Muscle of leg (tissue), 11 donors: Measurements from ENCODE around the gene PRR36. TPM values are rescaled to one million over a fixed set of nuclear protein-coding genes. Genes with fewer than 3 reads are reported as not detected.

Experiments
- DNase-seq: peaks from one replicate; pipeline ENCODE4 v3.0.0; 2013
- H3K27ac ChIP-seq: one replicate; pipeline ENCODE4 v1.5.1; 2013; ENCODE audit warnings: mild to moderate bottlenecking, low read length, control low read depth
- H3K27me3 ChIP-seq: one replicate; pipeline ENCODE4 v1.6.1; 2013; ENCODE audit warnings: low read length; ENCODE audit not compliant: control insufficient read depth, insufficient read depth
- H3K36me3 ChIP-seq: one replicate; pipeline ENCODE4 v1.6.1; 2013; ENCODE audit warnings: low read length; ENCODE audit not compliant: control insufficient read depth, insufficient read depth
- H3K4me1 ChIP-seq: one replicate; pipeline ENCODE4 v1.6.1; 2013; ENCODE audit warnings: low read length; ENCODE audit not compliant: control insufficient read depth, insufficient read depth
- H3K4me3 ChIP-seq: one replicate; pipeline ENCODE4 v1.5.1; 2013; ENCODE audit warnings: low read length, control low read depth
- H3K9me3 ChIP-seq: replicated peaks from 2 replicates; pipeline ENCODE4 v1.6.1; 2013; ENCODE audit warnings: low read depth, low read length; ENCODE audit not compliant: control insufficient read depth
- WGBS: methylation state at CpG from one replicate; pipeline ENCODE4 v1.1.5; 2013; ENCODE audit warnings: missing lambda C conversion rate; ENCODE audit not compliant: insufficient coverage; 5-methylcytosine and 5-hydroxymethylcytosine counted together
- polyA plus RNA-seq, 8 donors: library from polyadenylated mRNA; unstranded; fragments of 120-200 nt; gene quantifications; one replicate each; pipeline versions ENCODE4 v1.2.1 to v1.2.3, GENCODE V29; 2013; ENCODE audit warnings: inconsistent platforms in 1 of 8, low replicate concordance in 1 of 8; ENCODE audit not compliant: insufficient read length in 8 of 8, insufficient read depth in 1 of 8
- total RNA-seq: library from RNA; stranded (reverse); fragments of 120-200 nt; gene quantifications from one replicate; pipeline ENCODE4 v1.2.4, GENCODE V29; 2013

The PRR36 gene
- total and polyA plus RNA-seq, 9 donors: 0.09 to 0.96 (median 0.34) TPM

- Histone ChIP-seq H3K27me3 (no peaks in the 10 kb centered on the region), H3K4me3 (no peak overlapping the region), H3K27ac (no peak overlapping the region), H3K36me3 (no peaks in the 10 kb centered on the region), H3K4me1 (peaks cover 19% of the 10 kb centered on the region), H3K9me3 (no peaks in the 10 kb centered on the region)
- 86% methylated on average over 10 of the region's 19 CpGs for WGBS
- no peak for DNase-seq
These were observed 23.1 kb downstream of the PRR36 start for GRCh38 chr19:7850945-7851622.

GRCh38 chr19:7850000-7850813 is 24.0 kb downstream of the PRR36 start:
- Histone ChIP-seq H3K4me3 (no peak overlapping the region), H3K9me3 (no peaks in the 10 kb centered on the region), H3K27ac (no peak overlapping the region), H3K36me3 (no peaks in the 10 kb centered on the region), H3K27me3 (no peaks in the 10 kb centered on the region), H3K4me1 (peaks cover 19% of the 10 kb centered on the region)
- 64% methylated on average over 21 of the region's 25 CpGs for WGBS
- DNase-seq: peak; percentile 51

GRCh38 chr19:7849631-7849999 is 24.6 kb downstream of the PRR36 start:
- no peak overlapping the region for H3K27ac ChIP-seq
- H3K4me3 ChIP-seq: no peak overlapping the region
- peaks cover 19% of the 10 kb centered on the region for H3K4me1 ChIP-seq
- WGBS: 92% methylated on average over 9 of the region's 9 CpGs
- no peaks in the 10 kb centered on the region for H3K9me3 ChIP-seq
- no peaks in the 10 kb centered on the region for H3K36me3 ChIP-seq
- no peaks in the 10 kb centered on the region for H3K27me3 ChIP-seq
- DNase-seq: no peak

- Histone ChIP-seq H3K4me3 (no peak overlapping the region), H3K27me3 (no peaks in the 10 kb centered on the region), H3K9me3 (no peaks in the 10 kb centered on the region), H3K36me3 (no peaks in the 10 kb centered on the region), H3K4me1 (peaks cover 19% of the 10 kb centered on the region), H3K27ac (no peak overlapping the region)
- no peak for DNase-seq
- 83% methylated on average over 25 of the region's 34 CpGs for WGBS
These were observed 25.3 kb downstream of the PRR36 start for GRCh38 chr19:7848779-7849457.

- Histone ChIP-seq H3K36me3 (no peaks in the 10 kb centered on the region), H3K27me3 (no peaks in the 10 kb centered on the region), H3K4me1 (peaks cover 10% of the 10 kb centered on the region), H3K9me3 (no peaks in the 10 kb centered on the region), H3K27ac (no peak overlapping the region), H3K4me3 (no peak overlapping the region)
- no peak for DNase-seq
- 84% methylated on average over 17 of the region's 23 CpGs for WGBS
These were observed 26.5 kb downstream of the PRR36 start for GRCh38 chr19:7847664-7848063.

GRCh38 chr19:7846155-7846646 is 28.0 kb downstream of the PRR36 start:
- Histone ChIP-seq H3K27me3 (no peaks in the 10 kb centered on the region), H3K9me3 (no peaks in the 10 kb centered on the region), H3K36me3 (no peaks in the 10 kb centered on the region), H3K27ac (no peak overlapping the region), H3K4me3 (no peak overlapping the region), H3K4me1 (peaks cover 10% of the 10 kb centered on the region)
- WGBS: 90% methylated on average over 7 of the region's 19 CpGs
- DNase-seq: no peak

GRCh38 chr19:7845390-7846154 is 28.6 kb downstream of the PRR36 start:
- no peak for DNase-seq
- H3K9me3 ChIP-seq: no peaks in the 10 kb centered on the region
- WGBS: 86% methylated on average over 16 of the region's 20 CpGs
- H3K4me3 ChIP-seq: no peak overlapping the region
- no peaks in the 10 kb centered on the region for H3K36me3 ChIP-seq
- H3K4me1 ChIP-seq: peaks cover 7% of the 10 kb centered on the region
- H3K27ac ChIP-seq: no peak overlapping the region
- no peaks in the 10 kb centered on the region for H3K27me3 ChIP-seq

GRCh38 chr19:7844951-7845350 is 29.2 kb downstream of the PRR36 start:
- Histone ChIP-seq H3K4me3 (no peak overlapping the region), H3K9me3 (no peaks in the 10 kb centered on the region), H3K27ac (no peak overlapping the region), H3K4me1 (peaks cover 4% of the 10 kb centered on the region), H3K36me3 (no peaks in the 10 kb centered on the region), H3K27me3 (no peaks in the 10 kb centered on the region)
- no peak for DNase-seq
- WGBS: 64% methylated on average over 6 of the region's 10 CpGs

- DNase-seq: no peak
- no peaks in the 10 kb centered on the region for H3K9me3 ChIP-seq
- no peaks in the 10 kb centered on the region for H3K4me1 ChIP-seq
- no peak overlapping the region for H3K27ac ChIP-seq
- H3K27me3 ChIP-seq: no peaks in the 10 kb centered on the region
- H3K36me3 ChIP-seq: no peaks in the 10 kb centered on the region
- 71% methylated on average over 3 of the region's 5 CpGs for WGBS
- H3K4me3 ChIP-seq: no peak overlapping the region
These were observed 29.8 kb downstream of the PRR36 start for GRCh38 chr19:7844405-7844804.
